Measurements from ENCODE around the gene SLC22A16.

Gene SLC22A16

DNA sequence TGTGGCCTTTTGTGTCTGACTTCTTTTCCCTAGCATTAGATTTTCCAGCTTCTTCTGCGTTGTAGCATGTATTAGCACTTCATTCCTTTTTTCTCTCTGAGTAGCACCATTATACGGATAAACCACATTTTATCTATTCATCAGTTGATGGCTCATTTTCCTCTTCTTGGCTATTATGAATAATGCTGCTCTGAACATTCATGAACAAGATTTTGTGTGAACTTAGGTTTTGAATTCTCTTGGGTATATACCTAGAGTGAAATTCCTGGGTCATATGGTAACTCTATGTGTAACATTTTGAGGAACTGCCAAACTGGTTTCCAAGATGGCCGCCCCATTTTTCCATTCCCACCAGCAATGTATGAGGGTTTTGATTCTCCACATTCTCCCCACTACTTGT lies 28.7 kb downstream of the SLC22A16 start:
- DNase-seq (ENCODE audit: low read depth): no peak

DNA sequence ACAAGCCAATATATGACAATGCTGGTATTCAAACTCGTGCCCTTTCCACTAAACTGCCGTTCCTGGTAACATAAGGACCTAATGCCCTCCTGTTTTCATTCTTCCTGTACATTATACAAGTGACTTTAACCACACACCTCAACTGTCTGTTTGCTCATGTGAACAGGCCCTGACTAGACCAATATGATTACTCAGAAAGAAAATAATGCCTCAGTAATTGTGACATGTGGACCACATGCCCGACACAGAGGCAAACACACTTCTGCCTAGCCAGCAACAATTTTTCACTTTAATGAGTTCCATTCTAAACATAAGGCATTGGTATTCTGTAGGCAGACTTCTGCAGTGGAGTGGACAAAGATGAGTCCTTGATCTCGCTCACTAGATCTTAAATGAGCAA lies 30.0 kb downstream of the SLC22A16 start:
- no peak for DNase-seq (ENCODE audit: low read depth)

DNA sequence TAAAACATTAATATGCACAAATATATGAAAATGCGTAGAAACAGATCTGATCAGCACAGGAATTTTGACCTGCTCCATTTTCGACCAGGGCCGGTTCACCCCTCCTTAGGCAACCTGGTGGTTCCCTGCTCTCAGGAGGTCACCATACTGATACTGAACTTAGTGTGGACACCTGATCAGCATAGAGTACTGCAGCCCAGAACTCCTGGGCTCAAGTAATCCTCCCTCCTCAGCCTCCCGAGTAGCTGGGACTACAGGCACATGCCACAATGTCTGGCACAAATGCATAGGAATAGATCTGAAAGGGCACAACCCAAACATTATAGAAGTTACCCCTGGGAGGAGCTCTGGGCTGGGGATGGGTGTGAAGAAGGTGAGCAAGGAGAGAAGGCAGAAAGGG lies 36.4 kb downstream of the SLC22A16 start:
- DNase-seq (ENCODE audit: low read depth): no peak

DNA sequence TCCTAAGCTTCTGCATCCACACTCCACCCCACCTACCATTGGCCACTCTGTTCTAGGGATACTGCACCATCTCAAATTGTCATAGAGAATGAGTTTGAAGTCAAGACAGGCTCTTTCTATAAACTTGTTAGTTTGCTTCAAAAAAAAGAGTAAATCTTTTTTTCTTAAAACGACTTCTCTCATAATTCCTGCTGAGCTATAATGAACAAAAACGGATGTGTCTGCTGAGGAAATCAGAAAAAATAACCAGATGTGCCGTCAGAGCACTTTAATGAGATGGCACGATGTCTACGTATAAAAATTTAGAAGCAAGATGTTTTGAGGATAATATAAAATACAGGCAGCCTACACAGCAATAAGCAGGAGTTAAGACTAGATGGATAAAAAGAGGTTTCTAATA lies 37.1 kb downstream of the SLC22A16 start:
- no peak for DNase-seq (ENCODE audit: low read depth)

DNA sequence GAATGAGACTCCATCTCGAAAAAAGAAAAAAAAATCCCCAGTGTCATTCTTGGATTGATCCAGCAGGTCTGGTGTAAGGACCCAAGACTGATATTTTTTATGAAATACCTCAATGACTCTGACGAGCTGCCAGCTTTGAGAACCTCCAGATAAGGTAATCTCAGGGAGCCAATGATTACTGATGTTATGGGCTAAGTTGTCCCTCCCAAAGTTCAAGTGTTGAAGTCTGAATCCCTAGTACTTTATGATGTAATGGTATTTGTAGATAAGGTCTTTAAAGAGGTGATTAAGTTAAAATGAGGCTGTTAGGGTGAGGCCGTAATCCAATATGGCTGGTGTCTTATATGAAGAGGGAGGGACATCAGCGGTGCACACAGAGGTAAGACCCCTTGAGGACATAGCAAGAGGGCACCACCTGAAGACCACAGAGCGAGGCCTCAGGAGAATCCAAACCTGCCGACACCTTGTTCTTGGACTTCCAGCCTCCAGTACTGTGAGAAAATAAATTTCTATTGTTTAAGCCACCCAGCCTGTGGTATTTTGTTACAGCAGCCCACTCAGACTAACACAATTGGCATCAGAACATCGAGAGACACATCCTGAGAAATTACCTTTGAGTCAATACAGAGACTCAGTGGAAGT lies 41.3 kb downstream of the SLC22A16 start:
- no peak for DNase-seq (ENCODE audit: low read depth)

DNA sequence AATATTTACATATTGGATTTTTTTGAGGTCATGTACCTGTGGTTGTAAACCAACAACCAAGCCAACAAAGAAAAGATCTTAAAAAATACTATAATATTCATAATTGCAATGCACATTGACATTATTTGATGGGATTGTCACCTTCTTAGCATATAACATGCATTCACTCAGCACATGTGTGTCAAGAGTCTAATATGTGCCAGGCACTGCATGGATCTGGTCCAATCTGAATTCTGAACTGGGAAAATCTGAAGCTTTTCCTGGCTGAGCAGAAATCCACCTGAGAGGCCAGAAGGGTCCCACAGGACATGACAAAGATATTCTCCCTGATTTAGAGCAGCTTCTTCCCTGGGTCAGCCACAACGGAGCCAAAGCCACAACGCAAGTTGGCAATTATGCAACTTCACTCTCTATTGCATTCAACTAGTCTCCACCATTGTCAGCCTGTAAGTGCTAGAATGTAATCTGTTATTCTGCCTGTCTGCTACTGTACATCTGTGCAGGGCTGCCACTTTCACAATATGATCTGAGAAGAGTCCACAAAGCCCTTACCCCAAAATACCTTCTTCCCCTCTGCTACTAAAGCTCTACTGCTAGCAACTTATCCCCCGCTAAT lies 44.0 kb downstream of the SLC22A16 start:
- DNase-seq (ENCODE audit: low read depth): no peak

DNA sequence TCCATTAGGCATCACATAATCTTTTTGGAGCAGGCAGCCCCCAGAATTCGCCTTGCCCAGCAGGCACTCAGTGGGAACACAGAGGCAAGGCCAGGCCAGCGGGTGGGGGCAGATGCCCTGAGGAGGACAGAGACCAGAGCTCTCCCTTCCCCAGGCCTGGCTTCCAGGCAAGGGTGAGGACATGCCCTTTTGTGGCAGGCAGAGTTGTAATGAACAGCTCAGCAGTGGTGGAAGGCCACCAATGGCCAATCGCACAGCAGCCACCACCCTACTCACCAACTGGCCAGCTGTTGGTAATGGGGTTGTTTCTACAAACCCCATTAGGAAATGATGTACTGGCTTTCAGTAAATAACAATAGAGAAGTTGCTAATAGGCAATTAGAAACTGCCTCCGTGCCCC lies 45.7 kb downstream of the SLC22A16 start:
- no peak for DNase-seq (ENCODE audit: low read depth)

DNA sequence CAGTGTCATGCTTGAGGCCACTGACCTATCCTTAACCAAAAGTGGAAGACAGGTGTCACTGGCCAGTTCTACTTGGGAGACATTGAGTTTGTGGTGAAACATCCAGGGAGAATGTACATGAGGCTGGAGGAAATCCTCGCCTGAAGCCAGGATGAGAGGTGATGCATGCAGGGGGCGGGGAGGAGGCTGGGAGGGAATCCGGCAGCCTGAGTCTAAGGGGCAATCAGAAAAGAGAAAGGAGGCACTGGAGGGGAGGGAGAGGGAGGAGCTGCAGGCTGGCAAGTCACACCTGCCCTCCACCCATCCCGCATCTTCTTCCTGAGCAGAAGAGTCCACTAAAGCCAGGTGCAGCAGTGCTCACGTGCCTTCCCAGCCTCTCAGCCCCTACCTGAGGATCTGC lies 46.2 kb downstream of the SLC22A16 start:
- DNase-seq (ENCODE audit: low read depth): no peak

DNA sequence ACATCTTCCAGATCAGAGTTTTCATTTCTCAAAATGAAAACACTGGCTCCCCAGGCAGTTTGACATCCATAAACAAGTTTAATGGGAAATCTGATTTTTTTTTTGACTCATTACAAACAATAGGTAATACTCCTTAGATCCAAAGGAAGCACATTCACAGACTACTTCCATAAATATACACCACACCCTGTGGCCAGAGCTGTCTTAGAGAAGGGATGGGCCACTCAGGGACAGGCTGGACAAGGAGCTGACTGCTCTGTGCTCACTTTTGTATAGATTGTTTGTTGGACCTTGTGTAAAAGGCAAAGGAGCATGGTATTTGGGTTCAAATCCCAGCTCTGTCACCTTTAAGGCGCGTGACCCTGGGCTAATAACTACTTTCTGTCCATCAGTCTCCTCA lies 48.3 kb downstream of the SLC22A16 start:
- DNase-seq (ENCODE audit: low read depth): no peak

DNA sequence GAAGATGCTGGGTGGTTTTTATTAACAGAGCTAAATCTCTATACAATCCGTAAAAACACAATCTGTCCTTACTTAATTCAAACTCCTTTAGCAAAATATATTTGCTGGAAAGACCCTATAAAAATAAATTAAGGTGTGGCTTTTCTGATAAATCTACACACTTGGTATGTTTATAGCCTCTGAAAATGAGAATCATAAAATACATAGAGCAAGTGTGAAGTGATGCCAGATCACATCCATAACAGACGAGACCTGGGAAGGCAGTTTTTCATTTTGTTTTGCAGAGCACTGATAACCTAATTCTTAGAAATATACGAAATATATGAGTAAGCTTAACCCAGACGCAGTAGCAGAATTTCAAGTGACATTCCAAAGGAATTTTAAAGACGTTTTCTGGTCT lies 50.6 kb downstream of the SLC22A16 start:
- DNase-seq (ENCODE audit: low read depth): no peak

DNA sequence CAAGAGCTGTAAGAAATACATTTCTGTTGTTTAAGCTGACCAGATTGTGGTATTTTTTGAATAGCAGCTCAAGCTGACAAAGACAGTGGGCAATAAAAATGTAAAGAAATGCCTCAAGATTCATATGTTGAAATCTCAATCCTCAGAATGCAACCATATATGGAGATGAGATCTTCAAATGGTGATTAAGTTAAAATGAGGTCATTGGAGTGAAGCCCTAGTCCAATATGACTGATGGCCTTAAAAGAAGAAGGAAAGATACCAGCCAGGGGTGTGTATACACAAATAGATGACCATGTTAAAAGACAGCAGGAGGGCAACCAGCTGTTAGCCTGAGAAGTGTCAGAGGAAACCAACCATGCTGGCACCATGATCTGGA lies 54.0 kb downstream of the SLC22A16 start:
- no peak for DNase-seq (ENCODE audit: low read depth)

DNA sequence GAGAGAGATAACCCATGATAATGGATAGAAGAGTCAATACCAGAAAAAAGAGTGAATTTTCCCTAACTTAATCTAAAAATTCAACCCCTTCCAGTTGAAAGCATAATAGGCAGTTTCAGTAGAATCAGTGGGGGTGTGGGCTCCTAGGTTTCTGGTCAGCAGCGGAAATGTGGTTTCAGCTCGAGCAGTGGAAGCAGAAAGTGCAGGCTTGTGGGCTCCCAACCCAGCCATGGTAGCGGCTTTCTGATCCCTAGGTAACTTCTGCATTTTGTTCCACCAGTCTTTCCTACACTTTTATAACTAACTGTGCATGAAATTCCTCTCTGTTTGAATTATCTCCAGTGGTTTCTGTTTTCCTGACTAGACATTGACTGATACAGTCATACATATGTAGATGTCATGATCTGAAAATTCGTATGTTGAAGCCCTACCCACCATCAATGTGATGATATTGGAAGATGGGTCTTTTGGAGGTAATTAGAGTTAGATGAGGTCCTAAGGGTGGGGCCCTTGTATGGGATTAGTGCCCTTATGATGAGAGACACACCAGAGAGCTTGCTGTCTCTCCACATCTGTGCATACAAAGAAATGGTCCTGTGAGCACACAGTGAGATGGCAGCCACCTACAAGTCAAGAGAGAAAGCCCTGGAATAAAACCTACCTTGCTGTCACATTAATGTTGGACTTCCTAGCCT lies 54.5 kb downstream of the SLC22A16 start:
- no peak for DNase-seq (ENCODE audit: low read depth)

DNA sequence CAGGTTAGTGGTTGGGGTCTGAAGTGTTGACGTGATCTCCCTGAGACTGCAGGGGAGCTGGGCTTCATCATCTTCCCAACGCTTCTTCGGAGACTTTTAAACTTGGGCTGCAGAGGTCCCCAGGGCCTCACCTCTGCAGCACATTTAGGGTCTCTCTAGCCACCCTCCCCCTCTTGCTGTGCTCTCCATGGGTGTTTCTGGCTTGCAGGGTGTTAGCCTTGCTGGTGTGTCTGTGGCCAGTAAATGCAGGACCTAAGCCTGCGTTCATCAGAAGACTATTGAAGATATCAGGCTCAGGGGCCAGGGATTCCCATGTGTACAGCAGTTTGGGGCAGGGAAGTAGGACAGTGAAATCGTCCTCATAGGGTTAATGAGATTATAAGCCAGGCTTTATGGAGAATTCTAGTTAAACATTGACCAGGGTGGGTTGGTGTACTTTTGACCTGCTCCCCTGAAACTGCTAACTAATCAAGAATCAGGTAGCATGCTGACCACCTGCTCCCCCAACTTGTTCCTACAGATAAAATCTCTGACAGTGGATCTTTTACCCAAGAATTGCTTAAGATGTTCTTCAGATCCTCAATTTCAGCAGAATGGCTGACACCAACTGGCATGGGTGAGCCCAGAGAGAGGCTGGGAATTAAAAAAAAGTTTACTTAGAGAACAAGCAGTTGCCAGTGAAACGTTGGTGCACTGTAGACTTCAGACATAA lies 57.2 kb downstream of the SLC22A16 start:
- DNase-seq (ENCODE audit: low read depth): no peak

DNA sequence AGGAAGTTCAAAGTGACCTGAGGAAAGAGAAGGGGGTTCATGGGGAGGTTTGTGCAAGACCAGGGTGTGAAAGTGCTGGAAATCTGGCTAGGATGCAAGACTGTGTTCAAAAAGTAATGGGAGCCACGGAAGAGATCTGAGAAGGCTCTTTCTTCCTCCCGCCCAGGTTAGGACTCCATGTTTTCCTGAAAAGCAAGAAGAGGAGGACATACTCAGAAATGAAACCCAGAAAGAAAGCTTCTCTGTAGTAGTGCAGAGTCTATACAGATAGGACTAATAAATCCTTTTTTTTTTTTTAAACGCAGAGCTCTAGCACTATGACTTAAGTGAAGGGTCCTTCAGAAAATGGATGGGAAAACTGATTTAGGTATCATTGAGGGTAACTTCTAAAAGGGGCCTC lies 57.8 kb downstream of the SLC22A16 start:
- no peak for DNase-seq (ENCODE audit: low read depth)

DNA sequence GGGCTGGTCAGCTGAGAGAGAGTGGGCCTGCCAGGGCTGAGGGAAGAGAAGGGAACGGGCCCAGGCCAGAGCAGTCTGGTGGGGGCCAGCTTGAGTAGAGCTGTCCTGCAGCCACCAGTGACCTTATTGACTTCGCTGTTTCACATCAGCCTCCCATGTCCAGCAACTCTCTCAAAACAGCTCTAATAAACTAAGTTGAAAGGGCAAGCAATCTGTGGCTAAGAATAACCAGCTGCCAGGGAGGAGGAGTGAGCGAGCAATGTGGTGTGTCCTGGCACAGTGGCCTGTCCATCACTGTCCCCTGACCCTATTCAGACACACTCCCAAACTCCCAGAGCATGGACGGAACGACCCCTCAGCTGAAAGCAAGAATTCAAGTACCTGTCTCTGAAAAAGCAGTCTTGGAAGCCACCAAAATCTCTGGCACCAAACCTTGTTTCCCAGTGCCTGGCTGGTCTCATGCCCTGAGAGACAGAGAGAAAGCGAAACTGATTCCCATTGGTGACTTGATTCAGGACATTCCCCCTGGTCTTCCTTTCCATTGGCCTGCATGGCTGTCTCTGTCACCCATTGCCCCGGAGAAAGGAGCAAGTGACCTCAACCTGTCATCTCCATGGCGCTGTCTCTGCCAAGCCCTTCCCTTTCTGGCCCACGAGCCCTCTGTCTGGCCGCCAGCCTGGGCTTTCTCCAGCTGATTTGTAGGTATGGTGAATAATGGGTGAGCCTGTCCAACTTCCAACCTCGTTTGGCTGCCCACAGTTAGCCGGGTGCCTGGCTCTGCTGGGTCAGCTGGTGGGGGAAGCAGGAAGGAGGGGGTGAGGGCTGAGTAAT lies 61.1 kb downstream of the SLC22A16 start, which contains the start of gene DDO:
Gene DDO, minus strand, starts transcription at position 490 of the 831 bp plus-strand sequence. CDS start 2,113 bp downstream, outside the sequence.
- DNase-seq (ENCODE audit: low read depth): no peak

DNA sequence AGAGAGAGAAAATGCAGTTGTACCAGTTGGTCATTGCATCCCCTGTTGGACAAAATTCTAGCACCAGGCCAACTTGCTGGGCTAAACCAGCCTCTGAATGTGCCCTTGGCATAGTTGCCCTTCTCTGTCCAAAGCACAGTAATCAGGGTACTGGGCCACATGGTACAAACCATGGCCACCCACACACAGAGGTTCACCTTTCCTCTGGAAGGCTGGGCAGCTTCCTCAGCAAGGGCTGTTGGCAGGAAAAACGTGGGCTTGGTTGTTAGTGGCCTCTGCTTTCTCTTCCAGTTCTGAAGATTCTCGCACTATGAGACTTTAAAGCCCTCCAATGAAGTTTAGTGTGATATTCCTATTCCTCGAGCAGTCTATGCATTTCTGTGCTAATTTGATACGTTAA lies 61.7 kb downstream of the SLC22A16 start:
- DNase-seq (ENCODE audit: low read depth): no peak

DNA sequence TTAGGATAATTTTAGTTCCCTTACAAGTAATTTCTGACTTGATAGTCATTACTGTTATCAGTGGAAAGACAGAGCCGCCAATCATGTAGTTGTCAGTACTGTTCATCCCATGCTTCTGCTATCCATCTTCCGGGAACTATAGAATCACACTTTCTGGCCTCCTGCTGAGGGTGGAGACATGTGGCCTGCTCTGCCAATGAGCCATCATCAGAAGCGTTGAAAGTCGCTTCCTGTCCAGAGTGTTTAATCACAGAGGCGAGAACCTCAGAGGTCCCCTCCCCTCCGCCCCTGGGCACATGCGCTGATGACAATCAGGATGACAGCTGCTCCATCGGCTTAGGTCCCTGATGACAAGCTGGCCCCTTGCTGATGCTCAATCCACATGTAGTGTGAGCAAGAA lies 64.1 kb downstream of the SLC22A16 start:
- no peak for DNase-seq (ENCODE audit: low read depth)

DNA sequence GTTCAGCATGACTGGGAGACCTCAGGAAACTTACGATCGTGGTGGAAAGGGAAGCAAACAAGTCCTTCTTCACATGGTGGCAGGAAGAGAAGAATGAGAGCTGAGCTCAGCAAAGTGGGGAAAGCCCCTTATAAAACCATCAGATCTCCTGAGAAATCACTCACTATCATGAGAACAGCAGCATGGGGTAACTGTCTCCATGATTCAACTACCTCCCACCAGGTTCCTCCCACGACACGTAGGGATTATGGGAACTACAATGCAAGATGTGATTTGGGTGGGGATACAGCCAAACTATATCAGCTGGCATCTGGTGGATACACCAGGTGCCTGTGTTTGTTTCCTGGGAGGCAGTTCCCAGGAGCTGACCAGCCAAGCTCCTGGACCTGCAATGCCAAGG lies 65.9 kb downstream of the SLC22A16 start:
- no peak for DNase-seq (ENCODE audit: low read depth)

DNA sequence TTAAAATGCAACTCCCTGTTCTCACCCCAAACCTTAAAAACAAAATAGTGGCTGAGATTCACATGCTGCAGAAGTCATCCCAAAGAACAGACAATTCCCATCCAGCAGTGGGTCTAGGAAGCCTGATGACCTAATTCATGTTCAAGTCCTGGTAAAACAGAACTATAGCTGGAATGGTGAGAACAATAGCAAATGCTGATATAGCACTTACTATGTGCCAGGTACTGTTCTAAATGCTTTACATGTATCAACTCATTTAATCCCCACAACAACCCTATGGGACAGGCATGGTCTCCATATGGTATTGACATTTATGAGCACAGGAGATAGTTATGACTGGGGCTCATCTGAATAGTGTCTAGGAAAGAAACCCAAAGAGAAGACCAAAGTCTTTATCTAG lies 66.6 kb downstream of the SLC22A16 start:
- DNase-seq (ENCODE audit: low read depth): no peak

DNA sequence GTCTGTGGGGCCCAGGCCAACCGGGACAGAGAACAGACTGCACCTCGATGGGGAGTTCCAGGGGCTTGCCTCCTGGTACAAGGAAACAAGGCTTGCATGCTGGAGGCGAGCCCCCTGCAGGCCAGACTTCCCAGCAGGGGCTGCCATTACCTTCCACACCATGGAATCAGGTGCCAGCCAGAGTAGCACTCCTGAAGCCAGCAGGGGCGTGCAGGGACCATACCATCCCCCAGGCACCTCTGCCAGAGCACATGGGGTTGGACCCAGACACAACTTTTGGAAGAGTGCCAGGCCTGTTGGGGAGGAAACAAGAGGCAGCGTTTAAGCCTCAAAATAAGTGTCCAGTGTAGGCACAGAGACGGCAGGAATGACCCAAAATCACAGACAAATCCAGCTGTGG lies 67.5 kb downstream of the SLC22A16 start:
- DNase-seq (ENCODE audit: low read depth): no peak

DNA sequence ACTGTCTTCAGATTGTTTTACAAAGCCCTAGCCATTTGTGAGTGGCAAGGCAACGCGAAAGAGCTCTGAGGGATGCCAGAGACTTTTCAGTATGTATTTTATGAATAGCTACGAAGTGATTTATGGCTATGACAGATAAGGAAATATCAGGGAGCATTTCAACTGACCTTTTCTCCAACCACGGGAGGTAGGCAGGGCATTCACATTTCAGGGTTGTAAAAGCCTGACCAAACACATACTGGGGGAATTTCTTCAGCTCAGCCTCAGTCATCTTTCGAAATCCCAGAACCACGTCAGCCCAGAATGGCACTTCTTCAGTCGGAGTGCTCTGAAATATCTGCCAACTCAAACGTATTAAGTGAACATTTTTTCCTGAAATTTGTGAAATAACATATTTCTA lies 71.8 kb downstream of the SLC22A16 start:
- no peak for DNase-seq (ENCODE audit: low read depth)

DNA sequence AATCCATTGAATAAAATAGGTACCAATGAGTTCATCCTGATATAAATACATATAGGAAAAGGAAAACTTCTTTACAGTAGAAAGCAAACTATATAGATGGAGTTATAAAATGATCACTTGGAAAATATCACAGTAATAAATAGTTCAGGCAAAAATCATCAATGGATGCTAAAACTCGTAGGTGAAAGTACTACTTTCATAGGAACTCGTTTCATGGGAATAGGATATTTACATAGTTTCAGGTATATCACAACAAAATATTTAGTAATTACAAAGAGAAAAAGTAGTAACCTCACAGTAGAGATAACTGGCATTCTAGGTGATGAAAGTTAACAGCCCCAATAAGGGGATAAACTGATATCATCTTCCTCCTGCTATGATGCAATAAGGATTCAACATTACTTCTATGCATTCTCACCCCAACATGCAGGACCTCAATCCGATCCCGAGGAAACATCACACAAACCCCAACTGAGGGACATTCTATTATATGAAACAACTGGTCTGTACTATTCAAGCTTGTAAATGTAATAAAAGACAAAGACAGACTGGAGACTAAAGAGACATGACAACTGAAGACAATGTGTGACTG lies 74.7 kb downstream of the SLC22A16 start:
- DNase-seq (ENCODE audit: low read depth): no peak
